Activated naive CD4-positive, alpha-beta T cell treated with anti-CD3 and anti-CD28 coated beads, Interleukin-2, amount 10 ng/mL, durations not matched to agents 5 hours and 36 hours (primary cell): ENCODE data around the gene HTR2B. TPM values are rescaled to one million over a fixed set of nuclear protein-coding genes. Genes with fewer than 3 reads are reported as not detected.

ENCODE experiments used
- total RNA-seq, 2 experiments: library from RNA; stranded (reverse); gene quantifications; one replicate each; pipeline ENCODE4 v1.2.3, GENCODE V29; 2021

The HTR2B gene
- not detected for total RNA-seq

DNA sequence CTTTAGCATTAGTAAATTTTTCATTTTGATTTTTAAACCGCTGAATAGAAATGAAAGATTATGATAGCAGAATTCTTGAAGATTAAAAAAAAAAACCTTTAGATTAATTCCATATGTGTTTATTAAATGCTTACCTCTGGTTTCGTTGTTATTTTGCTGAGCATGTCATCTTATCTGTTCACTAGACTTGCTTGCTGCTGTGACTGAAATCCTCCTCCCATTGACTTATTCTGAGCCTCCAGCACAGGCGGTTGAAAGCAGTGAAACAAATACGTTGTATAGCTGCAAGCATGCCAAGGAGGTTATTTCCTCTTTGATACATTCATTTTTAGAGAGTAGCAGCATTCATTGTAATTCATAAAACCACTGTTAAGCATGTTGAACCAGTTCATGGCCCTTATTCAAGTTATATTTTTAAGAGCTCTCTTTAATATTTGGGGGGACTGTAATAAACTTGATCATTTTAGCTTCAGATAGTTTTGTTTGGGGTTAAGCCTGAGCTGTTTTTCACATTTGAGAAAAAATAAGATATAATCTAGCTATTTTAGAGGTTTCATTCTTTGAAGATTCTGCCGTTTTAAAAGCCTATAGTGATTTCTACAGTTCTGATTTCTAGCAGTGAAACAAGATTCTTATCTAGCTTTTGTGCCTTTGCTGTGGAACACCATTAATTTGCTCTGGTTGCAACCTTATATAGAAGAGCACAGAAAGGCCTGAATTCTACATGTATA is at the start of gene HTR2B:
HTR2B (minus strand) TSS at position 205 of the 731 bp plus-strand sequence. CDS start 1,278 bp downstream, outside the sequence.

Other genes starting within 250 kb of the HTR2B start
- gene GPR55, start 199.8 kb downstream of the HTR2B start, total RNA-seq, result 1 to 10 TPM; 2.4 to 2.9 TPM
- not detected for gene SPATA3, start 128.9 kb downstream of the HTR2B start, total RNA-seq
- under 1 TPM; 0.35 to 0.65 TPM for gene C2orf72, start 87.5 kb downstream of the HTR2B start, total RNA-seq
- 10 to 100 TPM; 60.7 to 62.5 TPM for gene PSMD1, start 68.2 kb downstream of the HTR2B start, total RNA-seq
- gene ARMC9, start 73.6 kb upstream of the HTR2B start, total RNA-seq, result under 1 TPM; 0.50 to 0.51 TPM